GM18858 (cell line): ENCODE data around the gene PTCD2.

Experiments used
- ATAC-seq: cut with Tn5 transposase; IDR thresholded peaks from one replicate; pipeline ENCODE4 v1.9.1; 2021; ENCODE audit not compliant: unreplicated experiment

Gene PTCD2

DNA sequence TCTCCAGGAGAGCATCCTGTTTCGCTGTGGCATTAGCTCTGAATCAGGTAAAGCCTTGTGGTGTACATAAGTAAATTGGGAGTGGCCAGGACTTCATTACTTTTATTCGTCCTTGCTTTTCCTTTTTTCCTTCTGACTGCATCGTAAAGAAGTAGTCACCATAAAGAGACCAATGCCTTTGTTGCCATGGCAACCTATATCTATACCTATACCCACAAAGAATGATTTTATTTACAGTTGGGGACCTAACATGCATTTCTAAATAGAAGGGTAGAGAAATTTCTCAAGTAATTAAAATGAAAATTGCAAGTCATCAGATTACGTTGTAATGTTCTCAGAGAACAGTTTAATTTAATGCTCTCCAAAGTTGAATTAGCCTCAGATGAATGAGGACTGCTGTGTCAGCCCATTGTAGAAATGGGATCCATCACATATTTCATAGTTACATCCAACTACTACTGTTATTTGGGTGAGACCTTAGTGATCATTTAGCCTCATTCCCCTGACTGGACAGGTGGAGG, 18.6 kb downstream of the PTCD2 start:
- no peak for ATAC-seq

DNA sequence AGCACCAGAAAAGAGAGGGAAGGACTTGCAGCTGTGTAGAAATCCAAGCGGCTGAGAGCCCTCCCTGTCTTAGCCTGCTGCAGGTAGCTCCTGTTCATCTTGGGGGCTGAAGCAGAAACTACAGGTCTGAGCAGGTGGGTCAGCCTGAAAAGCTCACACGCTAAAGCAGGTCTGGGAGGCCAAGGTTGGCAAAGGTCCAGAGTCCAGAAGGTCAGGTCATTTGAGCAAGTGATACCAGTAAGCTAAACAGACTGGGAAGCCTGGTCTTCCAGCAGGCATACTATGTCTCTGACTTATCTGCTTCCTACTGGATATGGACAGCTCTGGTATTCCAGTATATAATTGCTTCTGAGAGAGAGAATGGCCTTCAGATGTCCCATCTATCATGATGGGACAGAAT, 26.2 kb downstream of the PTCD2 start:
- no peak for ATAC-seq

DNA sequence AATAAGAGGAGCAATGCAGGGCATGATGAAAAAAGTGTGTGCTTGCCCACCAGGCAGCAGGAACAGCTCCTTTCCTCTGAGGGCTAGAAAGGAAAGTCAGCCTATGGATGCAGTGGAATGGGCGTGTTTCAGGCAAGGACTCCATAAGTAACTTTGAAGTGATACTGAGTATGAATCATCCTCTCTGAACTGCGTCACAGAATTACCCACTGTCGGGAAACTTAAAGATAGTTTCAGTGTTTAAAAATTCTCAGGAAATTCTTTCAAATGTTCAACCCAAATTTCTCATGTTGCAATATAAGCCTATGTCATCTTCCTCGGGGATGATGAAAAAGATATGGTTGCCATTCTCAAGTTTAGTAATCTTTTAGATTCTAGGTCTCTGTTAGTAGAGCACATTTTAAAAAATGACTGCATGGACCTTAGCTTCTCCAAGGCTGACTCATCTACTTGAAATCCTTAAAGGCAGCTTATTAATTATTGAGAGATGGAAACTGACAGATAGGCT, 27.7 kb downstream of the PTCD2 start:
- ATAC-seq = no peak

DNA sequence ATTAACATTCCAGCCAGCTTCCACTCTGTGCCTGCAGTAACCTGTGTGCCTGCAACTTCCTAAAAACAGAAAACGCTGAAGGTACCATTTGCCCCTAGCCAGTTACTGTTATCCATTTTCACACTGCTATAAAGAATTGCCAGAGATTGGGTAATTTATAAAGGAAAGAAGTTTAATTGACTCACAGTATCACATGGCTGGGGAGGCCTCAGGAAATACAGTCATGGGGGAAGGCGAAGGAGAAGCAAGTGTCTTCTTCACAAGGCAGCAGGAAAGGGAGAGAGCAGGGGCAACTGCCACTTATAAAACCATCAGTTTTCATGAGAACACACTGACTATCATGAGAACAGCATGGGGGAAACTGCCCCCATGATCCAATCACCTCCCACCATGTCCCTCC, 31.2 kb downstream of the PTCD2 start:
- no peak for ATAC-seq

DNA sequence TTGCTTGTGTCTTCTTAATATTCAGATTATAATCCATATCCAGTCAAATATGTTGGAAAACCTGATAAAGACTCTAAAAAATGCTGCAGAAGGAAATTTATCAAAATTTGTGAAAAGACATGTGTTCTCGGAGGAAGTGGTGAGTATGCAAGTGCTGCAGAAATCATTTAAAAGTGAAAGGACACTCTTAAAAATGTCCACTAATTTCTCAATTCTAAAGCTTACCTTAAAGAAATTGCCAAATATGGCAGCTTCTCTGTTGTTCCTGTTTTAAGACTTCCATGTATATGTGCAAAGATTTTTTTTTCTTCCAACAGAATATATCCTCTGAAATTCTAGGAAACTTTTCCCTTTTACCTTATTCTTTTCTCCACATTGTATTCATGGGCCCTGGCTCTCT, 32.4 kb downstream of the PTCD2 start:
- no peak for ATAC-seq

DNA sequence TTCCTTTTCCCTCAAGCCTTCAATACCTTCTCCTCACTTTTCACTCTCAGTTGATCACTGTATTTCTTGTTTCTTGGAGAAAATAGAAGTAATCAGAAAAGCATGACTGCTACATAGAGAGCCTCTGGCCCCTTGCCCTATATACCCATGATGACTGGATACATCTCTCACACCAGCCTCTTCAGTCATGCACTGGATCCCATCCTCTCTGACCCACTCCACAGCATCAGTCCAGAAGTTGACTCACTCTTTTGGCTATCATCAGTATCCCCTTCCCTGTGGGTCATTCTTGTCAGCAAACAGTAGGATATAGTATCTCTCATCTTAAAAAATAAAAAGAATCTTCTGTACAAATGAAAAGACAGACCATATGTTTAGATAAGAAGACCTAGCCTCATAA, 32.9 kb downstream of the PTCD2 start:
- ATAC-seq = no peak

DNA sequence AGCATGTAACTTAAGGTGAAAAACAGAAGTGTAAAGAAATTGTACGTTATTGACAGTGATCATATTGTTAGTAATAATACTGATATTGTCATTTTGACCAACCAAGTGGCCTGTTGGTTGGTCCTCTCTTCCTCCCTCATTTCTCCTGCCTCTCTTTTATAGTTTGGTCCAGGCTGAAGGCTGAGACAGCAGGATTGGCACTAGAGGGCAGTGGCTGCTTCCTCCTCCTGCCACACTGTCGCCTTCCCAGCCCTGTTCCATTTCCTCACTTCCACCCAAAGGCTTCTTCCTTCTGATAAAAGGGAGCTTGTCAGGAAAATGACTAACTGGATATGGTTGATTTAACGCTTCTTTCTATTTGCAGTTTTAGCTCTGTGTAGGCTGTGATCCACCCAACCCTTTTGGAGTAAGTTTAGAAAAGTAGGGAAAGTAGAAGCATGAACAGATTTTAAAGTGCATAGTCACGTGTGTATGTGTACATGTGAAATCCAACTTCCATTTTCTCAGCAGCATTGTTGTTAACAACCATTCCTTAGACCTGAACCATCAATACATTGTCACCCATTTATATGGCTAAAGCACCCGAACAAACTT, 35.6 kb downstream of the PTCD2 start:
- no peak for ATAC-seq

DNA sequence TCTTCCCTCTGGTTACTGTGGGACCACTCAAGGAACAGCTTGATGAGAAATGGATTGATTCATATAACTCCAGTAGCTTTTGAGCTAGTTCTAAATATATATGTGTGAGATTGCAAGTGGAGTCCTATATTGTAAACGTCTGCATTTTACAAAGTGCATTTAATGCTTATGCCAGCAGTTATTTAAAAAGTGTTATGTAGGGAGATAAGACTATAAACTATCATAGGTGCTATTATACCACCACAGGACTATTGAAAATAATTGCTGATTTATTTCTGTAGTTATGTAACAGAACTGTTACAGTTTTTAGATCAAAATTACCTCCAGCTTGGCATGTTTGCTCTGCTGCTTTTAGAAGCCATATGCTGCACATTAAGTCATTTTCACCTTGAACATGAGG, 36.2 kb downstream of the PTCD2 start:
- ATAC-seq = no peak

DNA sequence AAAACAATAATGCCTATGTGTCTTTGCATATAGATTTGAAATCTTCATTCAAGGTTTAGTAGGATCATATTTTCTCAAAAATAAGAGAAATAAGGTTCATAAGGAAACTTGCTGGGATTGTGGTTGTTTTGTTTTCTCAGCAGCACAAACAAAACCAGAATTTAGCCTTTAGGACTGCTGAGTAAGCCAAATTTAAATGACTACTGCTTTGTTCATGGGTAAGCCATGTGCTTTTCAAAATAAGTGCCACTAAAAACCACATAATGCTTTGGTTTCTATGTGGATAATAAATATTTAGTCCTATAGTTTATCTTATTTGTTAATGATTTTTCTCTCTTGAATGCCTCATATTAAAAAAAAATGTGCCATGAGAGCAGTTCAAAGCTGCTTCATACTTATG, 38.8 kb downstream of the PTCD2 start:
- no peak for ATAC-seq

DNA sequence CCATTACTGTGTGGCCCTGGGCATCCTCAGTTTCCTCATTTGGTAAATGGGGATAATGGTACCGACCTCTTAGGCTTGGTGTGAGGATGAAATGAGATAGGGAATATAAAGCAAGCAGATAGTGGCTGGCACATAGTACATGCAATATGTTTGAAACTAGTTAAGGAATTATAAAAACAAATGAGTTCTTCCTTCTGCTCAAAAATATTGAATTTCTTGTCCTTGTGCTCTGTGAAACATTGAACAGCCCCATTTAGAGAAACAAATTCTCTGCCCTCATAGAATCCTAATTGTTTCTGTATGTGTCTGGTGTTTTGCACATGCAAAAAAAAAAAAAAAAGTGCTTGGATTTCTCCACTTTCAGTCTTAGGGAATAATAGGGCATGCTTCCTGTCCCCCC, 39.7 kb downstream of the PTCD2 start:
- ATAC-seq = no peak

DNA sequence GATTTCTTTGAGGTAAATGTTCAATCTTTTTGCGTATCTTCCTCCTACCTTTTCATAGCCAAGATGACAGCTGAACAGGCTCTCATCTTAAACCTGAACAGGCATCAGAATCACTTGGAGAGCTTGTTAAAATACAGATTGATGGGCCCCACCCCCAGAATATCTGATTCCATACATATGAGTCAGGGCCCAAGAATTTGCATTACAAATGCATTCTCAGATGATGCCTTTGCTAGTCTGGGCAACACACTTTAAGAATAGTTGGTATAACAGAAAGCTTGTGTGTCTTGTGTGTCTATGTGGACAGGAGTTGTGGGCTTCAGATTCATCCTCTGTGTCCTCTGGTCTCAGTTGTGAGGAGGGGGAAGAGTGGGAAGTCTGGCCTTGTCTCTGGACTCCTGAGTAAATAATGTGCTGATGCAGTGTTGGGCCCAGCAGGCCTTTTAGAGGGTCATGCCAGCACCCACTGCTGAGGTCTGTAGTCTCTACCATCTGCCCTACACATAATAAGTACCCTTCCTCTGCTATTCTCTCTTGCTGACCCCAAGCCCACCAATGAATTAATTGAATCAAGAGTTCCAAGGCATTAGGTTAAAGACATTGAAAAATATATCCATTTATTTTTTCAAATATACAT, 43.1 kb downstream of the PTCD2 start:
- ATAC-seq = no peak

DNA sequence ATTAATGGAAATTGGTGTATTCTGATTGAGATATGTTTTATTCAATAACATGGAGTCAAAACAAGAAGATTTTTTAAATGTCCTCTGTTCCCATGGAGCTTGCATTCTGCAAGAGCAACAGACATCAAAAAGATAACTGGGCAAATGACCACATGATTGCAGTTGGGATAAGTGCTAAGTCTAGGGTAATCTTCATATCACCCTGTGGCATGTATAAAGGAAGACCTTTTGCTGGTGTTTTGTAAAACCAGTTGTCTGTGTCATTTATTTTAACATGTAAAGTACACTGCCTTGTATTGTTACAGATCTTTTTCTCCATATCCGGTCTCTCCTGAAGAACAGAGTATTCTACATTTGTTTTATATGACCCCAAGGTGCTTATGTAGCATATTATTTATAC, 44.0 kb downstream of the PTCD2 start:
- ATAC-seq = no peak

DNA sequence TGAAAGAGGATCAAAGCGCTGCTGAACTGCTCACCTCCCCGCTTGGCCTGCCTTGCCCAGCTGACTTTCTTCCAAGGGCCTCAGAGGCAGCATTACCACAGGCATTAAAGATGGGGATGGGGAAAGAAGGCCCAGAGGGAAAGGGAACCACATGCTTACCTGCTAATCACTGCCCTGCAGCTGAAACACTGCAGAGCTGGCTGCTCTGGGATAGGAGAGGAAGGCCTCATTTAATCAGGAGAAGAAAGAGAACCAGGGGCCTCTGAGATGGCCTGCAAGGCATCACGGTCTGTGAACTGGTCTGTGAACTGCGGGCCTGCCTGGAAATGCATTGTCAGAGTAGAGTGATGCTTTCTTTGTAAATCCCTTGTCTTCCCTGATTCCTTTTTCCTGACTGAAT, 44.8 kb downstream of the PTCD2 start:
- ATAC-seq = no peak

DNA sequence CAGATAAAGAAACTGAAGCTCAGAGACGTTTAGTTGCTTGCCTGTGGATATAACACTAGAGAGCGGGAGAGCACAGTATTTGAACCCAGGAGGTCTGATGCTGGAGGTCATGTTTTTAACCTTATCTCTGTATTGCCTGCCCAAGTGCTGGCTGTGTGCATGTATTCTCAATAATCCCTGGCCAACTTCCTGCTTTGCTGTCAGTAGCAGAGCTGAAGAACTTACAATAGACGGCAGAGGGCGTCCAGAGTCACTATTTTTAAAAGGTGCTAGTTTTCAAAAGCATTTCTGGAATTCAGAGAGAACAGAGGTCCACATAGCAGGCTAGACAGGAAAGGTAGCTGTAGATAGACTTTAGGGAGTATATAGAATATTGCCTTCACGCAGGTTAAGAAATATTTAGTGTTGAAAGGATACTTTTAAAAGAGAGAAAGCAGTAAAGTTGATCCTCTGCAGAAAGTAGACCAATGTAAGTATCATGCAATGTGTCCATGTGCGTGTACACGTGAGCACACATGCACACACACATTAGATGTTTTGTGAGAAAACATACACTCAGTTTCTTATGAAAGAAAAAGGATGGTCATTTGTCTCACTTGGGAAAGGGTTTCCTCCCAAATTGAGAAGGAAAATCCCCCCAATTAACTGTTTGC, 46.3 kb downstream of the PTCD2 start:
- ATAC-seq = peak; percentile 48

DNA sequence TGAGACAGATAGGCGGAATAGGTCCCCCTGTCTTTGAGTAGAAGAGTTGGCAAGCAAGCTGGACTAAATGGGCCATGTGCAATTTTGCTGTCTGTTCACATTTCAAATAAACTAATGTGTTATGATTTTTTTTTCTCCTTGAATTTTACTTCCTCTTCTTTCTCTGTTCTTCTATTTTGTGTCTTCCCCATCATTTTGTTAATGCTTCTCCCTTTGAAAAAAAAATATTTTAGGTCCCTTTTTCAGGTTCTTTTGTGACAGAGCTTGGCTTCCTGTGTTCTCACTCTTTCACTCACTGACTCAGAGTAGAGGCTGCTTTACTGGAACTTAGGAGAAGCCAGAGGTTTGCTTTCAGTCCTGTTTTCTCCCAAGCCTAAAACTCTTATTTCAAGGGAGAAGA, 48.1 kb downstream of the PTCD2 start:
- ATAC-seq = no peak

DNA sequence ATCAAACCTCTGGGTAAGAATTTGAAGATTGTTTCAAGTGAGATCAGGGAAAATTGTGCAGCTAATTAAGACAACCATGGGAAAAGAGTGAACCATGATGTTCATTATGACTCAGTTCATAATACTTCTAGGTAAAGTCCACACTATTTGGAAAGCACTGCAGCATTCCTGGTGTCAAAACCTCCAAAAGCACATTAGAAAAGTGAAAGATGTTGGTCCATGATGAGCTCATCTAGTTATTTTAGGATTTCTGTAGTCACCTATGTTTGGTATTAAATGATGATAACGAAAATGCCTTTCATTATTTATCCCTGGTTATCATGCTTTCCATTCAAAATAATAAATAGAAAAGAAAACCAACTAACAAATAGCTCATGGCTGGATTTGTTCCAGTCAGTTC, 49.1 kb downstream of the PTCD2 start:
- ATAC-seq = no peak

DNA sequence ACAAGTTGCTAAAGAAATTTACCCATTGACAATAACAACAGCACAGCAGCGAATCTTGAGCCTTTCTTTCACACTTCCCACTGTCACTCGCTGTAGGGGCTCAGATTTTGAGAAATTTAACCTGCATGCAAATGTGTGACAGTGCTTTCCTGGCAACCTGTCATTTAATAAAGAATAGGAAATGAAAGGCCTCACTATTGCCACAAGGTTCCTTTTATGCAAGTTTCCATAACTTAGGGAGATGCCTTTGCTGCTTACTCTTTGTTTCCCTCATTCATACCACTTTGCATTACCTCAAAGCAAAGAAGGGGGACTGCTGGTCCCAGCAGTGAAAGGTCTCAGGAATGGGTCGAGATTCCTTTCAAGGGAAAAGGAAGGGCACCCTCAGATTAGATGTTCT, 49.5 kb downstream of the PTCD2 start:
- no peak for ATAC-seq

DNA sequence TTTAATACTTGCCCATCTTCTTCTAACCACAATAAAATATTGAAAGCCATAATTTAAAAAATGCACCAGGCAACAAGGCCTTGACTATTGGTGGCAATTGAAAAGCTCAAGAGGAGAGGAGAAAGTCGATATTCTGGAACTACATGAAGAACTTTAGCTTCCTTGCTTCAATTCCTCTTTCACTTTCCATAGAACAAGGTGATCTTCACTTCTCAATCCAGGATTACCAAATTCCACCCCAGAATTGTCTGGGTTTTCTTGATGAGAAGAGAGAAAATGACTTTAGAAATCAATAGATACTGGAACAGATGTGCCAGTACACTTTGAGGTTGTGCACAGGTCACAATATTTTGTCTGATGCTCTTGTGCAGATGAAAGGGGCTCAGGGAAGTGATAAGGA, 52.2 kb downstream of the PTCD2 start:
- no peak for ATAC-seq

DNA sequence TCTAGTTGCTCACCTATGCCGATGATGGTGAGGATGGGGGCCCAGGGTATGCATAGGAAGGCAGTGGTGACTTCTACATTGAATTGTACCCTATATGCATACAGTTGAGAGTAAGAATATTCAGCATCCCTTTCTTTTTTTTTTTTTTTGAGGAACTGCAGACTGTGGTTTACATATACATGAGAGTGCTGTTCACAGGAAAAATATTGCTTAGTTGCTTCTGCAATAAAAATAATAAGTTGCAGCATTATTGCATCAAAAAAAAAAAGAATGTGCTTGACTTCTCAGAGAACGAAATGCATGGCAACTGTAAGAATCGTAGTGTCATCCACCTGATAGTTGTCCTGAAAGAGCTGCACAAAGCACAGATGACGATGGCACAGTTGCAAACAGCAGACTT, 52.8 kb downstream of the PTCD2 start:
- no peak for ATAC-seq

DNA sequence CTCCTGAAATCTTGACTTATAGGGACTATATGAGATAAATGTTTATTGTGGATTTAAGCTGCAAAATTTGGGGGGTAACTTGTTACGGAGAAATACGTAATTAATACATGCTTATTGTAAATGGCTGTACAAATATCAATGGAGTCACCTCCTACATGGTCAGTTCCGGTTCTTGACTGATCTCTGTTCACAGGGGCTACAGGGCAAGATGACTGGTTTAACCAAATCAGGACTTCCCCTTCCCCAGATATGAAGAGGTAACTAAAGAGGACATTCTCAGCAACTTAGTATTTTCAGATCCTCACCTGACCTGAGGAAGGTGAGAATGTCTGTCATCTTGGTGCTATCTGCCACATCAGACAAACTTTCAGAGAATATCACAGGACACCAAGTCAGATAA, 54.7 kb downstream of the PTCD2 start:
- ATAC-seq = no peak

DNA sequence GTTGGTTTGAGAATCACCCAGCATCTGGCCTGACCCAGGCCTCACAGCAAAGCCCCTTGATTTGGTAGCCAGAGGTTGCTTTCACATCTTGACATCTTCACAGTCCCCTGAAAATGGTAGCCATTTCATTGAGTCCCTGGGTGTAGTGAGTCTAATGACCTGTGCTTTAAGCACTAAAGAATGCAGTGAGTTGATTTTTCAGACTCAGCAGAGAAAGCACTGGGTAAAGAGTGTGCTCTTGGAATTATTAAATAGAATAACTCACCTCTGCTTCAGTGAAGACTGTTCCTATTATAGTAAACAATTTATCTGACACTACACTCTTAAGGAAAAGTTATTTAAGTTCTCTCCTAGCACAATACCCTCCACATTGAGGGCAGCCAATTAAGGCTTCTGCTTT, 56.2 kb downstream of the PTCD2 start:
- ATAC-seq = no peak

DNA sequence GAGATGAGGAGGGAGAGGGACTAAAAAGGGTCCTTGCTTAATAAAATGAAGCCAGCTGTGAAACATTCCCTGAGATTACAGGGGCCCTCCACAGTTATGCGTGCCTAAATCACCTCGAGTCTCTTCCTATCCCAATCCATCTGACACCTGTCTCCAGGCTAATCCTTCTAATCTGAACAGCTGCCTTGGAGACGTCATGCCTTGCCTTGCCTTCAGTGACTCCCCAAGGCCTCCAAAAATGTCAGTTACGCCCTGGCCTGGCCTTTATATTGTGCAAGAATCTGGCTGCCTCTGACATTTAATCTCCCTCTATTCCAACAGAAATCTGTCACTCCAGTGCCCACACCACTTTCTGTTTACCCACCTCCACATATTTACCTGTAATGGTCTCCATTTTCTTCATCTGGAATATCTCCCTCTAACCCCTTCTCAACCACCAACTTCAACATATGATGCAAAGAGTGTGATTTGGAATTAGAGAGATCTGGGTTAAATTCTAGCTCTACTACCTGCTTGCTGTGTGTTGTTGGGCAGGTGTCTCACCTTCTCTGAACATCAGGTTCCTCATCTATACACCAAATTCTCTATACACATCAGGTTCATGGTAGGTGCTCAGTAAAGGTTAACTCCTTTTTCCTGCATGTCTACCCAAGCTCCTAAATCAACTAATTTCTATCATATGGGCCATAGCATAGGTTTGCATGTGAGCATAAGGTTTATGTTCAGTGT, 57.9 kb downstream of the PTCD2 start:
- no peak for ATAC-seq
